Measurements from ENCODE around the gene MAML2. TPM values are rescaled to one million over a fixed set of nuclear protein-coding genes. Genes with fewer than 3 reads are reported as not detected.

Gene MAML2
- total and polyA plus RNA-seq, 7 donors: 2.8 to 20.7 (median 11.8) TPM

GRCh38 chr11:96322775-96323641, 20.0 kb downstream of the MAML2 start:
- no peak for DNase-seq
- intact Hi-C loops (cut with DNase I): no loop called here
- Histone ChIP-seq H3K9me3 (no peaks in the 10 kb centered on the region), H3K4me1 (peaks cover 0 to 50% (median 19%) of the 10 kb centered on the region in 4 donors), H3K4me3 (no peak overlapping the region), H3K27ac (no peak overlapping the region), H3K36me3 (no peaks in the 10 kb centered on the region), H3K27me3 (no peaks in the 10 kb centered on the region)
- WGBS, 2 donors: 94 to 97% methylated on average over 10 of the region's 10 CpGs
- TF ChIP-seq CTCF (IDR thresholded peaks at IDR 0.05) (no peak), POLR2AphosphoS5 (IDR thresholded peaks at IDR 0.05) (no peak), EP300 (IDR thresholded peaks at IDR 0.05) (no peak), POLR2A (IDR thresholded peaks at IDR 0.05) (no peak)

- H3K4me1 ChIP-seq: peaks cover 0 to 67% (median 30%) of the 10 kb centered on the region in 4 donors
These were observed 21.9 kb downstream of the MAML2 start for GRCh38 chr11:96321091-96321490.

GRCh38 chr11:96319898-96320656, 22.9 kb downstream of the MAML2 start:
- no peaks in the 10 kb centered on the region for H3K27me3 ChIP-seq
- no peak overlapping the region for H3K4me3 ChIP-seq
- no peaks in the 10 kb centered on the region for H3K9me3 ChIP-seq
- 91 to 96% methylated on average over 2 of the region's 2 CpGs for WGBS, 2 donors
- intact Hi-C loops (cut with DNase I): no loop called here
- DNase-seq: no peak
- H3K4me1 ChIP-seq: peaks cover 0 to 65% (median 22%) of the 10 kb centered on the region in 4 donors
- TF ChIP-seq EP300 (IDR thresholded peaks at IDR 0.05): no peak
- TF ChIP-seq POLR2AphosphoS5 (IDR thresholded peaks at IDR 0.05): no peak
- TF ChIP-seq POLR2A (IDR thresholded peaks at IDR 0.05): no peak
- no peak for TF ChIP-seq CTCF (IDR thresholded peaks at IDR 0.05)
- no peaks in the 10 kb centered on the region for H3K36me3 ChIP-seq
- H3K27ac ChIP-seq: no peak overlapping the region

More at GRCh38 chr11:96321091-96321490, 21.9 kb downstream of the MAML2 start:
- H3K27ac ChIP-seq: no peak overlapping the region
- no peaks in the 10 kb centered on the region for H3K36me3 ChIP-seq
- no peak overlapping the region for H3K4me3 ChIP-seq
- 94% methylated on average over 5 of the region's 5 CpGs for WGBS, 2 donors
- TF ChIP-seq CTCF (IDR thresholded peaks at IDR 0.05): no peak
- no peak for TF ChIP-seq EP300 (IDR thresholded peaks at IDR 0.05)
- TF ChIP-seq POLR2AphosphoS5 (IDR thresholded peaks at IDR 0.05): no peak
- TF ChIP-seq POLR2A (IDR thresholded peaks at IDR 0.05): no peak
- H3K9me3 ChIP-seq: no peaks in the 10 kb centered on the region
- intact Hi-C loops (cut with DNase I): no loop called here
- H3K27me3 ChIP-seq: no peaks in the 10 kb centered on the region
- no peak for DNase-seq

GRCh38 chr11:96318850-96319249, 24.1 kb downstream of the MAML2 start:
- Histone ChIP-seq H3K27ac (no peak overlapping the region), H3K27me3 (no peaks in the 10 kb centered on the region), H3K4me3 (no peak overlapping the region), H3K36me3 (no peaks in the 10 kb centered on the region), H3K9me3 (no peaks in the 10 kb centered on the region), H3K4me1 (peaks cover 0 to 70% (median 27%) of the 10 kb centered on the region in 4 donors)
- no peak for DNase-seq
- 95% methylated on average over 3 of the region's 3 CpGs for WGBS, 2 donors
- TF ChIP-seq POLR2AphosphoS5 (IDR thresholded peaks at IDR 0.05): no peak
- TF ChIP-seq POLR2A (IDR thresholded peaks at IDR 0.05): no peak
- no peak for TF ChIP-seq EP300 (IDR thresholded peaks at IDR 0.05)
- TF ChIP-seq CTCF (IDR thresholded peaks at IDR 0.05): no peak
- intact Hi-C loops (cut with DNase I): no loop called here
